Activated B cell treated with CpG ODN at 0.5 μM for 24 hours (primary cell): ENCODE results near the gene ELL. TPM values are rescaled to one million over a fixed set of nuclear protein-coding genes. Genes with fewer than 3 reads are reported as not detected.
A peak's percentile ranks its signal among the peaks of the same experiment; 100 is the strongest.

Experiments
- ATAC-seq: fragments of 200-7000 bp; cut with Tn5 transposase; one replicate; pipeline ENCODE4 v1.10.0; 2021; ENCODE audit warnings: low read depth, mild to moderate bottlenecking, moderate library complexity
- CTCF ChIA-PET: fragments of 350-600 bp; sonication (Branson Sonifier 250); formaldehyde crosslinking; loops from one replicate; lab custom pipeline; 2021; ENCODE audit warnings: antibody characterized with exemption; lab: Charles Lee
- POLR2A ChIA-PET: fragments of 350-600 bp; sonication (Branson Sonifier 250); formaldehyde crosslinking; loops from one replicate; lab custom pipeline; 2021; ENCODE audit warnings: antibody characterized with exemption; lab: Charles Lee
- DNase-seq: peaks from one replicate; pipeline ENCODE4 v3.0.0; 2022
- H3K27ac Mint-ChIP-seq: one replicate; pipeline ENCODE4 v1.8.0; 2020; ENCODE audit warnings: mixed read lengths
- H3K27me3 Mint-ChIP-seq: one replicate; pipeline ENCODE4 v1.8.0; 2021; ENCODE audit warnings: mixed read lengths
- H3K36me3 Mint-ChIP-seq: one replicate; pipeline ENCODE4 v1.8.0; 2021; ENCODE audit warnings: low read depth, mixed read lengths
- H3K4me1 Mint-ChIP-seq: one replicate; pipeline ENCODE4 v1.8.0; 2021; ENCODE audit warnings: mixed read lengths
- H3K4me3 Mint-ChIP-seq: one replicate; pipeline ENCODE4 v1.8.0; 2020; ENCODE audit warnings: mild to moderate bottlenecking, mixed read lengths
- H3K9me3 Mint-ChIP-seq: one replicate; pipeline ENCODE4 v1.8.0; 2020; ENCODE audit warnings: mixed read lengths
- intact Hi-C: fragments of 100-400 bp; cut with micrococcal nuclease; formaldehyde crosslinking; loops from one replicate; pipeline ENCODE4 v1.15.1; 2024
- total RNA-seq: library from RNA; stranded (reverse); gene quantifications from 2 replicates; pipeline ENCODE4 v1.2.3, GENCODE V29; 2022
- TF ChIP-seq, protein P1 (sequence below): fragments of 200-600 bp; IDR thresholded peaks from one replicate; pipeline ENCODE4 v1.8.0; 2022; ENCODE audit warnings: antibody characterized with exemption, mild to moderate bottlenecking

Gene ELL
- total RNA-seq, 1 donor from 2014 or later, result 32.6 TPM

DNA sequence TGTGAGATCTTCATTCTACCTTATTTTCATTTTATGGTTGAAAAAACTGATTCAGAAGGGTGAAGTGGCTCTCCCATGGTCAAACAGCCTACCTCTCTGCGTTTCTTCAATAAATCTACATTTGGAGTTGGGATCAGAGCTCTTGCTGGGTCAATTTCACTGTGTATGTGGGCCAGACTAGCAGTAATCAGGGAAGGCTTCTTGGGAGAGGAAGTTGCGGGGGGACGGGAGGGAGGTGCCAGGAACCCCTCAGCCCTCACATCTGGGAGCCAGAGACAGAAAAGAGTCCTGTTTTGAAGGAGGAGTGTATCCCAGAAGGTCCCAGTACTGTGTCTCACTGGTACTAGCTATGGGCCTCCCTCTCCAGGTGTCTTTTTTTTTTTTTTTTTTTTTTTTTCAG is 36.7 kb upstream of the ELL start:
- DNase-seq (no peak), ATAC-seq (no peak)
- intact Hi-C loops, result no loop called here
- Mint-ChIP-seq H3K4me1 (peaks cover 25% of the 10 kb centered on the region), H3K27me3 (no peaks in the 10 kb centered on the region), H3K9me3 (no peaks in the 10 kb centered on the region), H3K4me3 (peak overlapping the region; percentile 87), H3K36me3 (peaks cover 26% of the 10 kb centered on the region), H3K27ac (peak overlapping the region; percentile 87)
- TF ChIP-seq, protein P1, sequence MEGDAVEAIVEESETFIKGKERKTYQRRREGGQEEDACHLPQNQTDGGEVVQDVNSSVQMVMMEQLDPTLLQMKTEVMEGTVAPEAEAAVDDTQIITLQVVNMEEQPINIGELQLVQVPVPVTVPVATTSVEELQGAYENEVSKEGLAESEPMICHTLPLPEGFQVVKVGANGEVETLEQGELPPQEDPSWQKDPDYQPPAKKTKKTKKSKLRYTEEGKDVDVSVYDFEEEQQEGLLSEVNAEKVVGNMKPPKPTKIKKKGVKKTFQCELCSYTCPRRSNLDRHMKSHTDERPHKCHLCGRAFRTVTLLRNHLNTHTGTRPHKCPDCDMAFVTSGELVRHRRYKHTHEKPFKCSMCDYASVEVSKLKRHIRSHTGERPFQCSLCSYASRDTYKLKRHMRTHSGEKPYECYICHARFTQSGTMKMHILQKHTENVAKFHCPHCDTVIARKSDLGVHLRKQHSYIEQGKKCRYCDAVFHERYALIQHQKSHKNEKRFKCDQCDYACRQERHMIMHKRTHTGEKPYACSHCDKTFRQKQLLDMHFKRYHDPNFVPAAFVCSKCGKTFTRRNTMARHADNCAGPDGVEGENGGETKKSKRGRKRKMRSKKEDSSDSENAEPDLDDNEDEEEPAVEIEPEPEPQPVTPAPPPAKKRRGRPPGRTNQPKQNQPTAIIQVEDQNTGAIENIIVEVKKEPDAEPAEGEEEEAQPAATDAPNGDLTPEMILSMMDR, result no peak
- CTCF ChIA-PET, result interaction anchor here (1.4 to 1.9 kb wide), 4 partner anchors 14 to 361 kb away, joined by 3 to 10 read pairs (median 3); partner anchors contain the start of genes COPE and DDX49
- POLR2A ChIA-PET, result interaction anchor here (0.6 to 5.0 kb wide), 16 partner anchors 7 to 378 kb away, joined by 3 to 88 read pairs (median 6); partner anchors contain the start of genes COPE, DDX49, ELL and FKBP8

DNA sequence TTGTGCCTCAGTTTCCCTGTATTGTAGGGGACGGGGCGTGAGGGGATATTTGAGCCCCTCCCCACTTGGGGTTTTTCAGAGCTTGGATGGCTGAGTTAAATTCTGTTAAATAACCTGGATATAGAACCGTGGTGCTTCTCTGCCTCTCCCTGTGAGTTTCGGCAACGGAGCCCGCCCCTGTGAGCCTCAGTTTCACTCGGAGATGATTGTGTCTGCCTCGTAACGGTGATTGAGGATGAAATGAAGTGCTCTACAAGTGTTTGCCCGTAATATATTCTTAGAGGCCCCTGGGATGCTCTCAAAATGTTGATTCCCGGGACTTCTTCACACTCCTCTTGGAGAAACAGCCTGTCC is 36.3 kb upstream of the ELL start:
- peak overlapping the region; percentile 87 for H3K4me3 Mint-ChIP-seq
- peak overlapping the region; percentile 87 for H3K27ac Mint-ChIP-seq
- intact Hi-C loops, result no loop called here
- H3K4me1 Mint-ChIP-seq, result peaks cover 25% of the 10 kb centered on the region
- TF ChIP-seq, protein P1, result no peak
- ChIA-PET CTCF (interaction anchor here (1.4 to 1.9 kb wide), 4 partner anchors 14 to 361 kb away, joined by 3 to 10 read pairs (median 3); partner anchors contain the start of genes COPE and DDX49), POLR2A (interaction anchor here (0.6 to 5.0 kb wide), 23 partner anchors 8 to 813 kb away, joined by 3 to 88 read pairs (median 6); partner anchors contain the start of genes COPE, DDX49, ELL and FKBP8)
- H3K36me3 Mint-ChIP-seq, result peaks cover 23% of the 10 kb centered on the region
- H3K9me3 Mint-ChIP-seq, result no peaks in the 10 kb centered on the region
- H3K27me3 Mint-ChIP-seq, result no peaks in the 10 kb centered on the region
- DNase-seq (no peak), ATAC-seq (no peak)

DNA sequence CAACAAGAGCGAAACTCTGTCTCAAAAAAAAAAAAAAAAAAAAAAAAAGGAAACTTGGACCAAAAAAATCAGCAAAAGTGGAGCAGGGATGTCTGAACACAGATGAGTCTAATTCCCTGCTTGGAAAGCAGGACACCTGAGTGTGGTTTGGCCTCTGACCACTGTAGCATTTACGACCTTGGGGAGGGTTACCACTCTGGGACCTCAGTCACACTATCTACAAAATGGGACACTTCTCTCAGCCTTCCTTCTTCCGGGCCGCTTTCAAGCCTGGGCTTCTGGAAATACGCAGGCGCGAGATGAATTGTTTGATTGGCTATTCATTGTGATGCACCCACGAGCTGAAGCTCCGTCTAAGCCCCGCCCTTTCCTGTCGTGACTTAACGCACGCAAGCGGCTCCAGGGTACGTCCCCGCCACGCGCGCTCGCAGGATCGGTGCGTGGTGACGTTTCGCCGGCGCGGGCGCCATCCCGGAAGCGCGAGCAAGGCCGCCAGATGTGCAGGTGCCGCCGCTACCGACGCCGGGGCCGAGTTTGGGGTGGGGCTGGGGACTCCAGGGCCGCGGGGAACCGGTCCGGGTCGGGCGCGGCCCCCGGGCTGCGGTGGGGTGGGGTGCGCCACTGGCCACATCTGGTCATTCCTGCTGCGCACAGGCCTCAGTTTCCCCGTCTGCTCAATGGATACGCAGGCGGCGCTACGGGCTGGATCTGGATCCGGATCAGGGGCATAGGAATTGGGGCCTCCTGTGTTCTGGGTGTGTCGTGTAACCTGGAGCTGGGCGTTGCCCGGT is 35.7 kb upstream of the ELL start, which contains the start of gene KXD1:
KXD1 (plus strand) TSS at position 460 of the 791 bp plus-strand sequence. CDS start 4,187 bp downstream, outside the sequence.
- DNase-seq (peak; percentile 93), ATAC-seq (peak; percentile 99)
- ChIA-PET POLR2A (interaction anchor here (0.6 to 5.0 kb wide), 28 partner anchors 8 to 1976 kb away, joined by 3 to 88 read pairs (median 6); partner anchors contain the start of genes COPE, DDX49, ELL and FKBP8), CTCF (interaction anchor here (1.4 to 1.9 kb wide), 4 partner anchors 15 to 362 kb away, joined by 3 to 10 read pairs (median 3); partner anchors contain the start of genes COPE and DDX49)
- intact Hi-C loops, result loop anchor here (1.0 kb wide), 4 partner anchors 13 to 35 kb away; partner anchors contain the start of genes ELL and UBA52
- H3K27me3 Mint-ChIP-seq, result no peaks in the 10 kb centered on the region
- TF ChIP-seq, protein P1, result no peak
- peaks cover 25% of the 10 kb centered on the region for H3K4me1 Mint-ChIP-seq
- peaks cover 17% of the 10 kb centered on the region for H3K36me3 Mint-ChIP-seq
- peak within 1 kb of the TSS; percentile 87 for H3K4me3 Mint-ChIP-seq
- H3K9me3 Mint-ChIP-seq, result no peaks in the 10 kb centered on the region
- H3K27ac Mint-ChIP-seq, result peak within 1 kb of the TSS; percentile 89

DNA sequence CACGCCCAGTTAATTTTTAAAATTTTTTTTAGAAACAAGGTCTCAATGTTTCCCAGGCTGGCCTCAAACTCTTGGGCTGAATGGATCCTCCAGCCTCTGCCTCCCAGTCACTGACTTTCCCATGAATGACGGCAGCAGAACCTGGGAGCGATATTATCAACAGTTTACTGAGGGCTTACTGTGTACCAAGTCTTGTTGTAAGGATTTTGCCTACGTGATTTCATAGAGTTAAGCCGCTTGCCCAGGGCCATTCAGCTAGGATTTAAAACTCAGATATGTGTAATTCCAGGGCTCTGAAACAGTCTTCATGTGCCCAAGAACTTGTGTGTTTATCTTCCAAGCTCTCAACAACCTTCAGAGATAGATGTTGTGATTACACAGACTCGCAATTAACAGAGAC is 29.8 kb upstream of the ELL start:
- CTCF ChIA-PET, result no interaction called here
- Mint-ChIP-seq H3K4me1 (no peaks in the 10 kb centered on the region), H3K4me3 (no peak overlapping the region), H3K36me3 (no peaks in the 10 kb centered on the region), H3K9me3 (no peaks in the 10 kb centered on the region), H3K27me3 (peaks cover 4% of the 10 kb centered on the region), H3K27ac (no peak overlapping the region)
- POLR2A ChIA-PET, result interaction anchor here (0.7 kb wide), 1 partner anchor 592 kb away, joined by 3 read pairs; no protein-coding TSS in a partner anchor
- intact Hi-C loops, result no loop called here
- DNase-seq (no peak), ATAC-seq (no peak)
- TF ChIP-seq, protein P1, result no peak
